GM12878 (cell line): ENCODE results near the gene ZMAT3. TPM values are rescaled to one million over a fixed set of nuclear protein-coding genes. Genes with fewer than 3 reads are reported as not detected.

Experiments
- ATAC-seq: fragments of 200-7000 bp; cut with Tn5 transposase; 3 replicates; pipeline ENCODE4 v1.9.1; 2020; ENCODE audit warnings: mild to moderate bottlenecking, moderate library complexity
- BruUV-seq: library from RNA; stranded (reverse); fragments of 400-500 nt; replicated peaks from 2 replicates; lab custom pipeline; 2021; lab: Mats Ljungman, UMichigan
- CTCF ChIA-PET: fragments of 300-600 bp; sonication (Branson Sonifier 250); formaldehyde crosslinking; extraction: SDS; loops from one replicate; lab custom pipeline; 2021; ENCODE audit warnings: inconsistent platforms; lab: Yijun Ruan, JAX
- POLR2A ChIA-PET: fragments of 350-600 bp; formaldehyde crosslinking; extraction: SDS; loops from one replicate; lab custom pipeline; 2021; ENCODE audit warnings: inconsistent platforms; lab: Charles Lee
- RAD21 ChIA-PET: fragments of 300-600 bp; sonication (Branson Sonifier 250); formaldehyde crosslinking; loops from one replicate; lab custom pipeline; 2023; ENCODE audit warnings: antibody characterized with exemption; ENCODE audit not compliant: unreplicated experiment; lab: Charles Lee
- SMC1A ChIA-PET: fragments of 300-600 bp; sonication (Branson Sonifier 250); formaldehyde crosslinking; loops from one replicate; lab custom pipeline; 2023; ENCODE audit not compliant: unreplicated experiment, uncharacterized antibody; lab: Charles Lee
- DNase-seq: peaks from one replicate; pipeline ENCODE4 v3.0.0-alpha.2; 2011; ENCODE audit warnings: low read depth, low spot score
- FAIRE-seq: peaks from 3 replicates; lab custom pipeline; 2011; peaks lifted over from hg19 to GRCh38; lab: Jason Lieb, UNC
- H2AFZ ChIP-seq: 2 replicates; pipeline ENCODE4 v1.6.0; 2011; ENCODE audit warnings: low read depth, low read length, control low read depth; ENCODE audit not compliant: control insufficient read depth
- H3K27ac ChIP-seq: 2 replicates; pipeline ENCODE4 v1.5.1; 2011; ENCODE audit warnings: control low read depth; ENCODE audit not compliant: control insufficient read depth, insufficient read depth
- H3K27me3 ChIP-seq, 2 experiments: replicated peaks in 1 of 2; 2 replicates each; pipeline versions ENCODE4 v1.6.0 to v1.6.1; 2011; ENCODE audit warnings: low read length in 1 of 2; ENCODE audit not compliant: control insufficient read depth in 2 of 2, insufficient read depth in 2 of 2
- H3K36me3 ChIP-seq, 2 experiments: 2 replicates each; pipeline ENCODE4 v1.5.1; 2011; ENCODE audit warnings: low read length in 1 of 2; ENCODE audit not compliant: control insufficient read depth in 2 of 2, insufficient read depth in 2 of 2
- H3K4me1 ChIP-seq: 2 replicates; pipeline ENCODE4 v1.6.1; 2011; ENCODE audit warnings: mild to moderate bottlenecking, low read length, moderate library complexity, mixed read lengths; ENCODE audit not compliant: control insufficient read depth, insufficient read depth
- H3K4me2 ChIP-seq: 2 replicates; pipeline ENCODE4 v1.6.0; 2011; ENCODE audit warnings: control low read depth; ENCODE audit not compliant: control insufficient read depth, insufficient read depth
- H3K4me3 ChIP-seq: fragments of 200-600 bp; sonication (generic); 2 replicates; pipeline ENCODE4 v1.5.1; 2016
- H3K79me2 ChIP-seq: 2 replicates; pipeline ENCODE4 v1.6.0; 2011; ENCODE audit warnings: low read length; ENCODE audit not compliant: control insufficient read depth, insufficient read depth
- H3K9ac ChIP-seq: 2 replicates; pipeline ENCODE4 v1.8.0; 2011; ENCODE audit warnings: low read length, control low read depth, mixed read lengths; ENCODE audit not compliant: control insufficient read depth, insufficient read depth
- H3K9me3 ChIP-seq: replicated peaks from 3 replicates; pipeline ENCODE4 v1.5.1; 2011; ENCODE audit warnings: mild to moderate bottlenecking, low read length; ENCODE audit not compliant: control insufficient read depth, insufficient read depth
- H4K20me1 ChIP-seq: 2 replicates; pipeline ENCODE4 v1.6.0; 2011; ENCODE audit not compliant: control insufficient read depth, insufficient read depth
- EED ChIP-seq: sonication (generic); IDR thresholded peaks from 2 replicates; pipeline ENCODE4 v1.6.1; 2016; ENCODE audit warnings: antibody characterized with exemption, low read depth
- ESRRA ChIP-seq: IDR thresholded peaks from 2 replicates; pipeline ENCODE4 v1.6.1; 2012; ENCODE audit warnings: mild to moderate bottlenecking, low read length, improper control_type of control experiment
- FOXM1 ChIP-seq: IDR thresholded peaks from 2 replicates; pipeline ENCODE4 v1.6.1; 2012; ENCODE audit warnings: low read depth, mild to moderate bottlenecking, inconsistent platforms, low read length, moderate library complexity
- IKZF1 ChIP-seq: fragments of 450-650 bp; conservative IDR thresholded peaks from 2 replicates; pipeline ENCODE4 v1.6.1; 2017; ENCODE audit warnings: antibody characterized with exemption, mild to moderate bottlenecking
- JUND ChIP-seq: IDR thresholded peaks from 2 replicates; pipeline ENCODE4 v1.6.1; 2012; ENCODE audit warnings: low read depth, mild to moderate bottlenecking, low read length, improper control_type of control experiment, moderate library complexity
- MEF2A ChIP-seq: IDR thresholded peaks from 2 replicates; pipeline ENCODE4 v1.6.1; 2011; ENCODE audit warnings: low read depth, mild to moderate bottlenecking, low read length, moderate library complexity; ENCODE audit not compliant: insufficient read depth
- NKRF ChIP-seq: fragments of 450-650 bp; conservative IDR thresholded peaks from 2 replicates; pipeline ENCODE4 v1.6.1; 2017; ENCODE audit warnings: mild to moderate bottlenecking, moderate library complexity
- SMARCA5 ChIP-seq: fragments of 450-650 bp; IDR thresholded peaks from 2 replicates; pipeline ENCODE4 v1.6.1; 2017; ENCODE audit warnings: mild to moderate bottlenecking
- STAT1 ChIP-seq: fragments of 450-650 bp; conservative IDR thresholded peaks from 2 replicates; pipeline ENCODE4 v1.6.1; 2014; ENCODE audit warnings: antibody characterized with exemption, mild to moderate bottlenecking
- WRNIP1 ChIP-seq: IDR thresholded peaks from 2 replicates; pipeline ENCODE4 v1.6.1; 2011; ENCODE audit warnings: low read depth, low read length, improper control_type of control experiment, borderline replicate concordance
- ZNF207 ChIP-seq: fragments of 450-650 bp; IDR thresholded peaks from 2 replicates; pipeline ENCODE4 v1.6.1; 2014; ENCODE audit warnings: antibody characterized with exemption, mild to moderate bottlenecking, borderline replicate concordance
- WGBS: methylation state at CpG from one replicate; pipeline ENCODE4 v1.1.6; 2016; ENCODE audit warnings: low lambda C conversion rate; ENCODE audit not compliant: insufficient replicate concordance, insufficient coverage; ENCODE audit errors: missing lambda C conversion rate; 5-methylcytosine and 5-hydroxymethylcytosine counted together
- in situ Hi-C: fragments of 300-500 bp; cut with MboI; formaldehyde crosslinking; loops from 9 replicates; pipeline ENCODE4 v1.14.3; 2018; ENCODE audit warnings: mixed read lengths
- intact Hi-C: fragments of 100-400 bp; cut with micrococcal nuclease; formaldehyde crosslinking; loops from one replicate; pipeline ENCODE4 v1.14.2; 2022; ENCODE audit not compliant: unreplicated experiment
- polyA plus RNA-seq, 11 experiments: library from polyadenylated mRNA; depleted of rRNA in 4 of 11; unstranded in 6 of 11; stranded (reverse) in 5 of 11; fragments of >200 nt; fragmentation: Nextera tagmentation in 4 of 11; fragmentation: Illumina TruSeq in 1 of 11; extraction: Ambion mirVana in 4 of 11; extraction: Trizol in 1 of 11; gene quantifications; 1 replicate in 1 of 11; 2 replicates in 10 of 11; pipeline versions ENCODE4 v1.2.1 to v1.2.3, GENCODE V29; 2011 to 2016; ENCODE audit warnings: inconsistent platforms in 2 of 11, missing spikeins in 2 of 11, low read depth in 1 of 11
- total RNA-seq, 4 experiments: library from RNA; depleted of rRNA in 3 of 4; stranded (reverse); fragments of >200 nt in 3 of 4; fragmentation: Illumina TruSeq in 1 of 4; extraction: Trizol in 1 of 4; gene quantifications; 2 replicates each; pipeline versions ENCODE4 v1.2.1 to v1.2.3, GENCODE V29; 2013 to 2021
- TF ChIP-seq, protein P1 (sequence below): fragments of 450-650 bp; IDR thresholded peaks from 2 replicates; pipeline ENCODE4 v1.6.1; 2016; ENCODE audit warnings: mild to moderate bottlenecking
- TF ChIP-seq, protein P2 (sequence below): IDR thresholded peaks from 2 replicates; pipeline ENCODE4 v1.6.1; 2011; ENCODE audit warnings: borderline replicate concordance, low read depth, mild to moderate bottlenecking, moderate library complexity, low read length; ENCODE audit not compliant: insufficient read depth, poor library complexity, severe bottlenecking

Gene ZMAT3
- total and polyA plus RNA-seq, 10 of the 15 experiments (the other 5 are each of a cell fraction or from before 2014, with no cell fraction given): 6.2 to 55.9 (median 25.8) TPM

DNA sequence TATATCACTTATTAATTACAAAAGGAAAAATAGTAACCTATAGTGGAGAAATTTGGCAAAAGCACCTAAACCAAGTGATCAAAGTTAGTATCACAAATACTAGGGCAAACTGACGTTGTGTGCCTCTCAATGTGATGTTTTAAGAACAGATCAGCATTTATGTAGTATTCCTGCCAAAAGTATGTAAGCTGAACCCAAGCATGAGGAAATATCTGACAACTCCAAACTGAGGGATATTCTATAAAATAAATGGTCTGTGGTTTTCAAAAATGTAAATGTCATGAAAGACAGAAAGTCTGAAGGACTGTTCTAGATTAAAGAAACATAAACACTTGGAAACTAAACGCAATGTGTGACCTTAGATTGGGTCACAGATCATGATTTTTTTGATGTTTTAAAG is 42.3 kb upstream of the ZMAT3 start (continued):
- TF ChIP-seq JUND (no peak), STAT1 (no peak), ESRRA (no peak), EED (no peak), WRNIP1 (no peak), MEF2A (no peak)

DNA sequence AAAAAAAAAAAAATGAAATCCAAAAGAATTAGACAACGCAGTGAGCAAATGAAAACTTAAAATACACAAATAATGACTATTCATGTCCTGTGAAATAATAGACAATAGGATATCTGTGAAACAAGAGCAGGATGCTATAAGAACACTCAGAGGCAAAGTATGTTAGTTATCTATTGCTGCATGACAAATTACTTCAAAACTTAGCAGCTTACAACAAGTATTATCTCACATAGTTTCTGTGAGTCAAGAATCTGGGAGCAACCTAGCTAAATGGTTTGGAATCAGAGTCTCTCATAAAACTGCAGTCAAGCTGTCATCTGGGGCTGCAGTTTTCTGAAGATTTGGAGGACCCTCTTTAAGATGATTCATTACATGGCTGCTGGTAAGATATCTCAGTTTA is 36.5 kb upstream of the ZMAT3 start:
- Histone ChIP-seq H3K79me2 (no peaks in the 10 kb centered on the region), H3K4me2 (no peak overlapping the region), H3K36me3 (no peaks in the 10 kb centered on the region), H3K9me3 (no peaks in the 10 kb centered on the region; the same call in 2 of the 3 replicates), H2AFZ (no peak overlapping the region), H3K27me3 (no peaks in the 10 kb centered on the region), H3K4me3 (no peak overlapping the region), H3K9ac (no peak overlapping the region), H3K4me1 (peaks cover 3% of the 10 kb centered on the region; the same call in 1 of the 2 replicates), H4K20me1 (no peaks in the 10 kb centered on the region), H3K27ac (no peak overlapping the region)
- TF ChIP-seq FOXM1: no peak
- TF ChIP-seq, protein P1, sequence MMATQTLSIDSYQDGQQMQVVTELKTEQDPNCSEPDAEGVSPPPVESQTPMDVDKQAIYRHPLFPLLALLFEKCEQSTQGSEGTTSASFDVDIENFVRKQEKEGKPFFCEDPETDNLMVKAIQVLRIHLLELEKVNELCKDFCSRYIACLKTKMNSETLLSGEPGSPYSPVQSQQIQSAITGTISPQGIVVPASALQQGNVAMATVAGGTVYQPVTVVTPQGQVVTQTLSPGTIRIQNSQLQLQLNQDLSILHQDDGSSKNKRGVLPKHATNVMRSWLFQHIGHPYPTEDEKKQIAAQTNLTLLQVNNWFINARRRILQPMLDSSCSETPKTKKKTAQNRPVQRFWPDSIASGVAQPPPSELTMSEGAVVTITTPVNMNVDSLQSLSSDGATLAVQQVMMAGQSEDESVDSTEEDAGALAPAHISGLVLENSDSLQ: no peak
- no peak for TF ChIP-seq SMARCA5
- TF ChIP-seq IKZF1: no peak
- TF ChIP-seq NKRF: no peak
- no peak for TF ChIP-seq ZNF207
- TF ChIP-seq, protein P2, sequence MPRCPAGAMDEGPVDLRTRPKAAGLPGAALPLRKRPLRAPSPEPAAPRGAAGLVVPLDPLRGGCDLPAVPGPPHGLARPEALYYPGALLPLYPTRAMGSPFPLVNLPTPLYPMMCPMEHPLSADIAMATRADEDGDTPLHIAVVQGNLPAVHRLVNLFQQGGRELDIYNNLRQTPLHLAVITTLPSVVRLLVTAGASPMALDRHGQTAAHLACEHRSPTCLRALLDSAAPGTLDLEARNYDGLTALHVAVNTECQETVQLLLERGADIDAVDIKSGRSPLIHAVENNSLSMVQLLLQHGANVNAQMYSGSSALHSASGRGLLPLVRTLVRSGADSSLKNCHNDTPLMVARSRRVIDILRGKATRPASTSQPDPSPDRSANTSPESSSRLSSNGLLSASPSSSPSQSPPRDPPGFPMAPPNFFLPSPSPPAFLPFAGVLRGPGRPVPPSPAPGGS: no peak
- no peak for FAIRE-seq
- WGBS: 0% methylated on average over 1 of the region's 1 CpG
- ATAC-seq: no peak
- in situ Hi-C loops: loop anchor here (10.0 kb wide), 1 partner anchor 207 kb away; no protein-coding TSS in a partner anchor
- intact Hi-C loops: loop anchor here (5.0 to 10.0 kb wide), 2 partner anchors 39 to 447 kb away; partner anchors contain the start of gene PIK3CA
- ChIA-PET POLR2A (no interaction called here), RAD21 (interaction anchor here (0.6 to 1.4 kb wide), 5 partner anchors 40 to 455 kb away, joined by 3 to 6 read pairs (median 3); partner anchors contain the start of gene ACTL6A), CTCF (interaction anchor here (0.8 to 6.8 kb wide), 6 partner anchors 28 to 213 kb away, joined by 3 to 69 read pairs (median 4); no protein-coding TSS in a partner anchor), SMC1A (interaction anchor here (0.5 to 5.2 kb wide), 8 partner anchors 9 to 207 kb away, joined by 3 to 32 read pairs (median 4); no protein-coding TSS in a partner anchor)
- BruUV-seq: no TSS peak
- DNase-seq: no peak
